K562 (cell line): ENCODE data around the gene GORASP1. TPM values are rescaled to one million over a fixed set of nuclear protein-coding genes. Genes with fewer than 3 reads are reported as not detected.

ENCODE experiments used
- polyA plus RNA-seq, 8 experiments: library from polyadenylated mRNA; depleted of rRNA in 4 of 8; stranded (reverse) in 5 of 8; unstranded in 3 of 8; fragments of >200 nt; fragmentation: Nextera tagmentation in 2 of 8; fragmentation: Illumina TruSeq in 1 of 8; extraction: Ambion mirVana in 2 of 8; extraction: Trizol in 1 of 8; gene quantifications; 2 replicates each; pipeline versions ENCODE4 v1.2.1 to v1.2.3, GENCODE V29; 2011 to 2014; ENCODE audit warnings: inconsistent platforms in 1 of 8, missing spikeins in 1 of 8
- total RNA-seq, 7 experiments: library from RNA; depleted of rRNA in 6 of 7; stranded (reverse); fragments of >200 nt in 6 of 7; fragmentation: Illumina TruSeq in 2 of 7; extraction: Trizol in 2 of 7; gene quantifications; 2 replicates each; pipeline versions ENCODE4 v1.2.1 to v1.2.3, GENCODE V29; 2011 to 2021; ENCODE audit warnings: low replicate concordance in 1 of 7
- TF ChIP-seq, protein P1 (sequence below): fragments of 450-650 bp; IDR thresholded peaks from 2 replicates; pipeline ENCODE4 v1.6.1; 2016; ENCODE audit warnings: low read depth

GORASP1 gene
- total and polyA plus RNA-seq, 9 of the 15 experiments (the other 6 are each of a cell fraction or from before 2014, with no cell fraction given), result 8.4 to 87.9 (median 67.6) TPM

DNA sequence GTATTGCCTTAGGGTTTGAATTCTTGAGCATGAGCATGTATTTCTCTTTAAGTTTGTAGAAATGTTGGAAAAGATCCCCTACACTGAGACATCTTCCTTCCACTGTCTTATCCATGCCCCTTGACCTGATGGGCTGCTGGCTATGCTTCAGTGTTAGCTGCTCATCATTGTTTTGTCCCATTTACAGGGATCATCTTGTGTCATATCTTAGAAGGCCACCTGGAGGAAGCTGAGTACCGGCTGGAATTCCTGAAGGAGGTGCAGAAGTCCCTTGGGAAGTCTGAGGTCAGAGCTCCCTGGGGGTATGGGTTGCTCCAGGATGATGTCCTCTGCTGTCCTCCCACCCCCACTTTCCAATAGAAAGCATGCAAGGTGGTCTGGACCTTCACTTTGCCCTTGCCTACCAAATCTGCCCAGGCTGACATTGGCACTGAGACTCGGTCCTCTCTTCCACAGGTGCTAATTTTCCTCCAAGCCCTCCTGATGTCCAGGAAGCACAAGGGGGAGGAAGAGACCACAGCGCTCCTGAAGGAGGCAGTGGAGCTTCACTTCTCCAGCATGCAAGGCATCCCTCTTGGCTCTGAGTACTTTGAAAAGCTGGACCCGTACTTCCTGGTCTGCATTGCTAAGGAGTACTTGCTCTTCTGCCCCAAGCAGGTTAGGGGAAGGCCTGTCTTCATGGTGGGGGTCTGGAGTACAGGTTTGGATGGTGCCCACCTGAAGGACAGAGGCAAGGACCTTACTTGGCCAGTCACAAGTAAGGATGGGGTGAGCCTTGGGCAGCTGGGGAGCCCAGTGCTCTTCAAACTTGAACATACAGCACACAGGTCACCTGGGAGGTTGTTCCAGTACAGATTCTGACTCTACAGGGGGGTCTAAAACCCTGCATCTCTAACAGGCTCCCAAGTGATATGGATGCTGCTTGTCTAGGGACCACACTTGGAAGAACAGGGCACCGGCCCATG lies 17.7 kb upstream of the GORASP1 start (continued):
- TF ChIP-seq, protein P1, sequence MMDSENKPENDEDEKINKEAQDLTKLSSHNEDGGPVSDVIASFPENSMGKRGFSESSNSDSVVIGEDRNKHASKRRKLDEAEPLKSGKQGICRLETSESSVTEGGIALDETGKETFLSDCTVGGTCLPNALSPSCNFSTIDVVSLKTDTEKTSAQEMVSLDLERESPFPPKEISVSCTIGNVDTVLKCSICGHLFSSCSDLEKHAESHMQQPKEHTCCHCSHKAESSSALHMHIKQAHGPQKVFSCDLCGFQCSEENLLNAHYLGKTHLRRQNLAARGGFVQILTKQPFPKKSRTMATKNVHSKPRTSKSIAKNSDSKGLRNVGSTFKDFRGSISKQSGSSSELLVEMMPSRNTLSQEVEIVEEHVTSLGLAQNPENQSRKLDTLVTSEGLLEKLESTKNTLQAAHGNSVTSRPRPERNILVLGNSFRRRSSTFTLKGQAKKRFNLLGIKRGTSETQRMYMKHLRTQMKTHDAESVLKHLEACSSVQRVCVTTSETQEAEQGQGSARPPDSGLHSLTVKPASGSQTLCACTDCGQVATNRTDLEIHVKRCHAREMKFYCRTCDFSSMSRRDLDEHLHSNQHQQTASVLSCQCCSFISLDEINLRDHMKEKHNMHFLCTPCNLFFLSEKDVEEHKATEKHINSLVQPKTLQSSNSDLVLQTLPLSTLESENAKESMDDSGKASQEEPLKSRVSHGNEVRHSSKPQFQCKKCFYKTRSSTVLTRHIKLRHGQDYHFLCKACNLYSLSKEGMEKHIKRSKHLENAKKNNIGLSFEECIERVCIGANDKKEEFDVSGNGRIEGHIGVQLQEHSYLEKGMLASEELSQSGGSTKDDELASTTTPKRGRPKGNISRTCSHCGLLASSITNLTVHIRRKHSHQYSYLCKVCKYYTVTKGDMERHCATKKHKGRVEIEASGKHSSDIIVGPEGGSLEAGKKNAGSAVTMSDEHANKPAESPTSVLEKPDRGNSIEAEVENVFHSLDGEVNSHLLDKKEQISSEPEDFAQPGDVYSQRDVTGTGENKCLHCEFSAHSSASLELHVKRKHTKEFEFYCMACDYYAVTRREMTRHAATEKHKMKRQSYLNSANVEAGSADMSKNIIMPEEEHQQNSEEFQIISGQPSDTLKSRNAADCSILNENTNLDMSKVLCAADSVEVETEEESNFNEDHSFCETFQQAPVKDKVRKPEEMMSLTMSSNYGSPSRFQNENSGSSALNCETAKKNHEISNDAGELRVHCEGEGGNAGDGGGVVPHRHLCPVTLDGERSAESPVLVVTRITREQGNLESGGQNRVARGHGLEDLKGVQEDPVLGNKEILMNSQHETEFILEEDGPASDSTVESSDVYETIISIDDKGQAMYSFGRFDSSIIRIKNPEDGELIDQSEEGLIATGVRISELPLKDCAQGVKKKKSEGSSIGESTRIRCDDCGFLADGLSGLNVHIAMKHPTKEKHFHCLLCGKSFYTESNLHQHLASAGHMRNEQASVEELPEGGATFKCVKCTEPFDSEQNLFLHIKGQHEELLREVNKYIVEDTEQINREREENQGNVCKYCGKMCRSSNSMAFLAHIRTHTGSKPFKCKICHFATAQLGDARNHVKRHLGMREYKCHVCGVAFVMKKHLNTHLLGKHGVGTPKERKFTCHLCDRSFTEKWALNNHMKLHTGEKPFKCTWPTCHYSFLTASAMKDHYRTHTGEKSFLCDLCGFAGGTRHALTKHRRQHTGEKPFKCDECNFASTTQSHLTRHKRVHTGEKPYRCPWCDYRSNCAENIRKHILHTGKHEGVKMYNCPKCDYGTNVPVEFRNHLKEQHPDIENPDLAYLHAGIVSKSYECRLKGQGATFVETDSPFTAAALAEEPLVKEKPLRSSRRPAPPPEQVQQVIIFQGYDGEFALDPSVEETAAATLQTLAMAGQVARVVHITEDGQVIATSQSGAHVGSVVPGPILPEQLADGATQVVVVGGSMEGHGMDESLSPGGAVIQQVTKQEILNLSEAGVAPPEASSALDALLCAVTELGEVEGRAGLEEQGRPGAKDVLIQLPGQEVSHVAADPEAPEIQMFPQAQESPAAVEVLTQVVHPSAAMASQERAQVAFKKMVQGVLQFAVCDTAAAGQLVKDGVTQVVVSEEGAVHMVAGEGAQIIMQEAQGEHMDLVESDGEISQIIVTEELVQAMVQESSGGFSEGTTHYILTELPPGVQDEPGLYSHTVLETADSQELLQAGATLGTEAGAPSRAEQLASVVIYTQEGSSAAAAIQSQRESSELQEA, result no peak
- TF ChIP-seq, all 486 proteins: peak for 11
